Left ventricle myocardium inferior (tissue), 1 donor: ENCODE data around the gene IL2RA. TPM values are rescaled to one million over a fixed set of nuclear protein-coding genes. Genes with fewer than 3 reads are reported as not detected.

Source experiments
- DNase-seq: peaks from one replicate; pipeline ENCODE4 v3.0.0-alpha.2; 2020
- H3K27ac ChIP-seq: fragments of 200-600 bp; replicated peaks from 2 replicates; pipeline ENCODE4 v1.8.0; 2021
- H3K27me3 ChIP-seq: fragments of 200-600 bp; 2 replicates; pipeline ENCODE4 v1.8.0; 2021; ENCODE audit warnings: low read depth
- H3K36me3 ChIP-seq: fragments of 200-600 bp; 2 replicates; pipeline ENCODE4 v1.8.0; 2021
- H3K4me1 ChIP-seq: fragments of 200-600 bp; 2 replicates; pipeline ENCODE4 v1.8.0; 2021
- H3K4me3 ChIP-seq: fragments of 200-600 bp; 2 replicates; pipeline ENCODE4 v1.8.0; 2021; ENCODE audit warnings: mild to moderate bottlenecking, moderate library complexity
- H3K9me3 ChIP-seq: fragments of 200-600 bp; replicated peaks from 2 replicates; pipeline ENCODE4 v1.8.0; 2021
- CTCF ChIP-seq: fragments of 200-600 bp; IDR thresholded peaks from 2 replicates; pipeline ENCODE4 v1.8.0; 2021; ENCODE audit warnings: antibody characterized with exemption, mild to moderate bottlenecking, borderline replicate concordance
- intact Hi-C: fragments of 100-400 bp; cut with micrococcal nuclease; formaldehyde crosslinking; loops from one replicate; pipeline ENCODE4 v1.11.0; 2022
- total RNA-seq: library from RNA; stranded (reverse); fragmentation: NEBNext Ultra II Directional; extraction: Animal tissue kit (Norgen Biotek cat#: 25700); gene quantifications from one replicate; pipeline ENCODE4 v1.2.1, GENCODE V29; 2021
- donor health status: DM: no; HTN: yes; CAD: no; lungs with severe emphysema.

The IL2RA gene
- total RNA-seq, 1 donor from 2014 or later: 2.3 TPM

GRCh38 chr10:6103591-6103990, 41.4 kb upstream of the IL2RA start:
- Histone ChIP-seq H3K4me1 (peaks cover 19% of the 10 kb centered on the region), H3K27me3 (no peaks in the 10 kb centered on the region), H3K4me3 (no peak overlapping the region), H3K27ac (peak overlapping the region; percentile 7), H3K9me3 (no peaks in the 10 kb centered on the region), H3K36me3 (peaks cover 84% of the 10 kb centered on the region)
- intact Hi-C loops: loop anchor here (10.0 kb wide), 2 partner anchors 101 to 301 kb away; partner anchors contain the start of gene PFKFB3
- no peak for DNase-seq
- no peak for TF ChIP-seq CTCF

GRCh38 chr10:6102128-6102527, 40.0 kb upstream of the IL2RA start:
- intact Hi-C loops: loop anchor here (10.0 kb wide), 2 partner anchors 103 to 303 kb away; partner anchors contain the start of gene PFKFB3

GRCh38 chr10:6101181-6101580, 39.0 kb upstream of the IL2RA start:
- intact Hi-C loops: loop anchor here (10.0 kb wide), 2 partner anchors 104 to 304 kb away; partner anchors contain the start of gene PFKFB3
- peaks cover 79% of the 10 kb centered on the region for H3K36me3 ChIP-seq

More at GRCh38 chr10:6102128-6102527, 40.0 kb upstream of the IL2RA start:
- H3K27ac ChIP-seq: no peak overlapping the region
- H3K9me3 ChIP-seq: no peaks in the 10 kb centered on the region
- no peak for DNase-seq
- H3K27me3 ChIP-seq: no peaks in the 10 kb centered on the region
- H3K4me3 ChIP-seq: no peak overlapping the region
- H3K4me1 ChIP-seq: peaks cover 25% of the 10 kb centered on the region
- peaks cover 84% of the 10 kb centered on the region for H3K36me3 ChIP-seq
- TF ChIP-seq CTCF: no peak

GRCh38 chr10:6100370-6100769, 38.2 kb upstream of the IL2RA start:
- Histone ChIP-seq H3K9me3 (no peaks in the 10 kb centered on the region), H3K27me3 (no peaks in the 10 kb centered on the region), H3K4me1 (peaks cover 43% of the 10 kb centered on the region), H3K36me3 (peaks cover 74% of the 10 kb centered on the region), H3K4me3 (no peak overlapping the region), H3K27ac (no peak overlapping the region)
- DNase-seq: no peak
- TF ChIP-seq CTCF: no peak
- intact Hi-C loops: loop anchor here (10.0 kb wide), 2 partner anchors 104 to 304 kb away; partner anchors contain the start of gene PFKFB3

More at GRCh38 chr10:6101181-6101580, 39.0 kb upstream of the IL2RA start:
- Histone ChIP-seq H3K27me3 (no peaks in the 10 kb centered on the region), H3K4me1 (peaks cover 35% of the 10 kb centered on the region), H3K9me3 (no peaks in the 10 kb centered on the region), H3K4me3 (no peak overlapping the region), H3K27ac (no peak overlapping the region)
- no peak for DNase-seq
- no peak for TF ChIP-seq CTCF

GRCh38 chr10:6098156-6098555, 36.0 kb upstream of the IL2RA start:
- Histone ChIP-seq H3K4me3 (no peak overlapping the region), H3K4me1 (peaks cover 57% of the 10 kb centered on the region), H3K27ac (no peak overlapping the region), H3K9me3 (no peaks in the 10 kb centered on the region), H3K36me3 (peaks cover 60% of the 10 kb centered on the region), H3K27me3 (no peaks in the 10 kb centered on the region)
- no peak for DNase-seq
- no peak for TF ChIP-seq CTCF
- intact Hi-C loops: no loop called here
